ENCODE measurements around the gene APOB. TPM values are rescaled to one million over a fixed set of nuclear protein-coding genes. Genes with fewer than 3 reads are reported as not detected.

APOB gene
- polyA plus RNA-seq, 3 donors, result 1.5 to 4.7 (median 3.1) TPM

DNA sequence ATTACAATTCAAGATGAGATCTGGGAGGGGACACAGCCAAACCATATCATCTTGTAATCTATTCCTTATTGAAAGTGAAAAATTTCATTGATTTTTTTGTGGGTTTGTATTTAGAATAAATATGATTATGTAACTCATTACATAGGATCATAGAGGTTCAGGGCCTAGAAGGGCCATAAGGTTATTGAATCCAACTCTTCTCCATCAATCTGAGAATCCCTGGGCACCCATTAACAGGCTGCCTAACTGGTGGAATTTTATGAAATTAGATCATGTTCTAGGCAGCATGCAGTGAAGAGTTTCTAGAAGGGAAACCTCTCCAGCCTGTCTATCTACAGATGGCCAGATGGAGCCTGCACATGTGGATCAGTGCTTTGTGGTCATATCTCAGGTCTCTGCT is 6.3 kb upstream of the APOB start:
- DNase-seq (ENCODE audit: extremely low read depth in 1 of 11, low read depth in 9 of 11, low spot score in 4 of 11), result no peak

DNA sequence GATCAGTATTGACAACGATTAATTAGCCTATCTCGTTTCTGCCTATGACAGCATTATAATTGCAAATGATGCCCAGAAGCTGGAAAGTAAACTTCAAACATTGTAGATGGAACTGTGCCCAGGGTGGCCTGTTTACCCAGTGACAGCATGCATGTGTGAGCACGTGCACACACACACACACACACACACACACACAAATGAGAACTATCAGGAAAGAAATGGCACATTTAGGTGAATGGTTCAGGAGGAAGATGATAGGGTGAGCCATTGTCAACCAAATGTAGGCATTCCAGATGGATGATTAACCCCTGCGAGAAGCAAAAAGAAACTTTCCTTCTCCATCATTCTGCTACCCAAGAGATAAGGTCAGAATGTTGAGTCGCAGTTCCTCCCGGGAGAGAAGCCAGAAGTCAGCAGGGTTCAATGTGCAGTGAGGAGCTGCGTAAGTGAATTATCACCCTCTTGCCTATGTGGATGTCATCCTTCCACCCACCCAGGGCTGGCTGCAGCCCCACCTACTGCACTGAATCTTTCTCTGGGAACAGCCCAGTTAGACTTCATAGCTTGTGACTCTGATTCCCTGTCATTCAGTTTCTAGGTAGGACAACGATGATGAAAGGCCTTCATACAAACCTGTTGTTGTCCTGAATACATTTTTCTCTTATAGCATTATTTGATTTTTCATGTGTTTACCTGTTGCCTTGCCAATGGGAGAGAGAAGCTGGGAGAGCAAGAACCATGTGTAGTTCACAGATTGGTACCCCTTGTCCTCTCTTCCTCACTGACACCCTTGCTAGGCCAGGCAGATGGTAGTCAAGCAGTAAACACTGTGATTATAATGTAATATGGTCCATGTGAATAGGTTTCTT is 3.5 kb upstream of the APOB start:
- no peak for DNase-seq (ENCODE audit: extremely low read depth in 1 of 11, low read depth in 9 of 11, low spot score in 4 of 11)

DNA sequence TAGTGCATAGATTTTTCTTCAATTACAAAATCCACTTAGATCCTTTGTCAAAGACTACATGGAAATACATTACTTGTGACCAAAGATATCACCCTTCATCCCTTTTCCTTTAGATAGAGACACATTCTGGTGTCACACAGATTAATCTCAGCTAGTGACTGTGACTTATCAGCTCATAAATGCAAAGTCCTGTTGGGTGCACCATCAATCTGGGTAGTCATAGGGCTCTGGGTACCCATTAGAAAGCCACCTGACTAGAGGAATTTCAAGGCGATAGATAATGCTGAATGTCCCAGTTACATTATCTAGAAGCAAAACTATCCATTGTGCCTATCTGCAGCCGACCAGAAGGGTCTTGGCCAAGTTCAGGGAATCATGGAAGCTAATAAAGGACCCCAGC is 2.6 kb upstream of the APOB start:
- no peak for DNase-seq (ENCODE audit: extremely low read depth in 1 of 11, low read depth in 9 of 11, low spot score in 4 of 11)

DNA sequence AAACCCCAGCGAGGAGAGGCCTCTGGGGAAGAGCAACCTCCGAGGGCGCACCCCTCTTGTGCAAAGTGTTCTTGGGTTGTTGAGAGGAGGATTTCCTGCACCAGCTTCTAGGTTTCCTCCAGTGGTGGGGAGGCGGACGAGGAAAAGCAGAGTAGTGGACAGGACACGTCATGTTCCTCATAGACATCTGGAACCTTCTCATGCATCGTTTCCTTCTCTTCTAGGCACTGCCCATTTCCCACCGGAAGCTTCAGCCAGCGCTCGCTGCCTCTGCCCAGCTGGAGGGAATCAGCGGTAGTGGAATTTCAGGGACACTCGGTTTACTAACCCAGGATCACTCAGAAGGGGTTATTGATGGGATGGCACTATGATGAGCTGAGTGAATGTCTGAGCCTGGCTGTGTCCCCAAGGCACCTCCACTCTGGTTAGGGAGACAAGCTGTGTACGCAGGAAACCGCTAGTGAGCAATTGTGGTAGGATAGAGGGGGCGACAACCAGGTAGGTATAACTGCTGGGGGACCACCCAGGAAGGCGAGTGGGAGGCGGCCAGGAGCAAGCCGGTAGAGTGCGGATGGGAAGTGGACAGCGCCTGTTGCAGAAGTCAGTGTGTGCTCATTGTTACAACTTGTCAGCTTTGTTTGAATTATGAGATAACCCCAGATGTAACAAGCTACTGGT is 960 bp upstream of the APOB start:
- DNase-seq (ENCODE audit: extremely low read depth in 1 of 11, low read depth in 9 of 11, low spot score in 4 of 11), result no peak

DNA sequence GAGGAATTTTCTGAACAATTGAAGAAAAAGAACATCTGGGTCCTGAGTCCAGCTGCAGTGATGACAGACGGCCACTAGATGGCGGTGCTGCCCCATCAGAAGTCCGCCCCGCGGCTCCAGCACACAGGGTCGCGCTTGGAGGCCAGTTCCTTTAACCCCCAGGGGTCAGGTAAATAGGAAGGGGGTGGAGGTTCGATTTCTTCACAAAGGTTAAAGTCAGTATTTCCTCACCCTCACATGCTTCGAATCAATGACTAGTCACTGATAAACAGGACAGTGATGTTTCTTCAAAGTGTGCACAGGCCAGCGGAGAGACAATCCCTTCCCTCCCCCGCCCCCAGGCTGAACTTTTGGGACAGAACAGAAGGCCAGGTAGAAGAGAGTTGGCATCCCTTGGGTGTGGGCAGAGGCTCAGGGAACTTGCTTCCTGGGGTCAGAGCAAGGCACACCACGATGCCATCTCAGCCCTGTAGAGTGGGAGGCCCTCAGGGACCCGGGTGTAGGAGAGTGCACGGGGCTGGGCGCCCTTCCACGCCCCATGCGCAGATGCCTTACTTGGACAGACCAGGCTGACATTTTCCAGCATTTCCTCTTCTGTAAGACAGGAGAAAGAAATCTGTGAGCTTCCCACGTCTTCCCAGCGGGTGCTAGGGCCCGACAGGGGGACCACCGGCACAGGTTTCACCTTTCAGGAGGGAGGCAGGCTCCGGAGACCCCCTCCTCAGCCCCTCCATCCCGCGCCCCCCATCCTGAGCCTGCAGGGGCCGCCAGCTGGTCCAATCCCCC is 722 bp downstream of the APOB start:
- peak; percentile 41 to 73 (median 52) for DNase-seq (ENCODE audit: extremely low read depth in 1 of 11, low read depth in 9 of 11, low spot score in 4 of 11)

DNA sequence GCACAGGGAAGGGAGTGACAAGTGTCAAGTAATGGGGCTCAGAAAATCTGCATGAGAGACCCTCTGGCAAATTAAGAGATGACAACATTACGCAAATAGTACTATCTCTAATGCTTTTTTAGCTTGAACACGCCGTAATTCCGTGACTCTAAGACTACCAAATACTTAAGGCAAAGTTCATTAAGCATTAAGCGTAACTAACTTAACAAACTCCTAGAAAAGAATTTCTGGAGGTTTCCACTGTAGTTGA is 1.2 kb downstream of the APOB start:
- no peak for DNase-seq (ENCODE audit: extremely low read depth in 1 of 11, low read depth in 9 of 11, low spot score in 4 of 11)

DNA sequence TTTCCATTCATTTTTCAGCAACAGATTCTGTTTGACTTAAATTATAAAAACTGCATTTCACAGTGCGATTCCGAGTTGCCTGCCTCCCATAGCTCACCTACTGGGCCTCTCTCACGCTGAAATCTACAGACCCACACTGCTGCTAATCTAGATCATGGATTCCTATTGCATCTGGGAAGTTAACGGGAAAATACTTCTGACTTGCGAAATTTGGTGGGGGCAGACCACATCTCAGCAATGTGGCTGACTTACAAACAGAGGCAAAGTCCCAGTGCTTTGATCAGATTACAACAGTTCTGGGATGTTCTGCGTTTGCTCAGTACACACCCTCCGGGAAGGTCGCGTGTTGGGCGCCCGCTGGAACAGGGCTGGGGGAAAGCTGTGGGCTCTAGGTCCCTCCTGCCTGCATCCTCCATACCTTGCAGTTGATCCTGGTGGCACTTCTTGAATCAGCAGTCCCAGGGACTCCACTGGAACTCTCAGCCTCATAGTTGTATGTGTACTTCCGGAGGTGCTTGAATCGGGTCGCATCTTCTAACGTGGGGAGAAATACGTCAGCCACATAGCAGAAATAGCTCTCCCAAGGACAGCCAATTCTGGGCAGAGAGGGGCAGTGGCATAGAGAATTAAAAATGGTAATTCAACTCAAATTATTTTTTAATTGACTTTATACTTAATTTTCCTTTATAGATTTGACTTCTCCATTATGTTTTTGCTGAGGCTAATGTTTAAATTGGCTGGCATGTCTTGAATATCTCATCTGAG is 1.7 kb downstream of the APOB start:
- no peak for DNase-seq (ENCODE audit: extremely low read depth in 1 of 11, low read depth in 9 of 11, low spot score in 4 of 11)

DNA sequence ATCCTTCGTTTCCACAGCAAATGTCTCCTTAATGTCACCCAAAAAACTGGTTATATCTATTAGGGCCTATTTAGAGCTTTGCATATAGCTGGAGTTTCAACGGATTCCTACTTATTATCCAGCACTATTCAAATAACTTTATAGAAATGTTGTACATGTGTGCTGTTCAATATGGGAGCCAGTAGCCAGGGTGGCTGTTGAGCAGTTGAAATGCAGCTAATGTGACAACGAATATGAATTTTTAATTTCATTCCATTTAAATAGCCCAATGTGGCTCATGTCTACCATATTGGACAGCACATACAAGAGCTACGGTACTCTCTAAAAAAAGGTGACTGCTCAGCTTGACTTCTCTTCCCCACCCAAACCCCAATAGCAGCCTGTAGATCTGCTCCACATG is 2.4 kb downstream of the APOB start:
- no peak for DNase-seq (ENCODE audit: extremely low read depth in 1 of 11, low read depth in 9 of 11, low spot score in 4 of 11)

DNA sequence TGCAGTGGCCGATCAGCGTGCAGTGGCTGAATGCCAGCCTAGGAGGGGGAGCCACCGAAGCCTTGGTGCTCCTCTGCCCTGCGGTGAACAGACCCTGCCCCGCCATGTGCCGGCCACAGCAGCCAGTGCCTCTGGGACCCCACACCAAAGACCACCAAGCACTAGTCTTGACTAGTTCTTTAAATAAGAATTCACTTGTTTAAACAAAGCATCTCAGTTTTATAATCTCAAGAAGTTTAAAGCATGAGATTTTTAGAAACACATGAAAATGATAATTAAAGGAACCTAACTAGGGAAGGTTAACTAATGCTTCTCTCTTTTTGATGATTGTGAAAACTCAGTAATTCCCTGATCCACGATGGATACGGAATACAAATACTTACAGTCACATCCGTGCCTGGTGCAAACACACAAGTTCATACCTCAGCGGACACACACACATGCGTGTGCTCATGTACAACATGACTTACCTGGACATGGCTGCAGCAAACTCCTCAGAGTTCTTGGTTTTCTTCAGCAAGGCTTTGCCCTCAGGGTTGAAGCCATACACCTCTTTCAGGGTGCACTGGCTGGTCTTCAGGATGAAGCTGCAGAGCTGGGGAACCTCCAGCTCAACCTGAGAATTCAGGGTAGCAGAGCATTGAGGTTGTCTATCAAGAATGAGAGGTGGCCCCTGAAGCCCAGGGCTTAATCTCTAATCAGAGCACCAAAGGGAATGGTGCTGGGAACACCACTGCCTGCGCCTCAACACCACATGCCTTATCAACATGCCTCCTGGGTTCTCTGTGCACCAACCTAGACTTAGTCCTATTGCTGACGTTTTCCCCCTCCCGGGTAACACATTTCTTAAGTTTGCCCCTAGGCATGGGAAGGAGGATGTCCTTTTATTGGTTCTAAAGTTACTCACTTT is 3.1 kb downstream of the APOB start:
- no peak for DNase-seq (ENCODE audit: extremely low read depth in 1 of 11, low read depth in 9 of 11, low spot score in 4 of 11)

DNA sequence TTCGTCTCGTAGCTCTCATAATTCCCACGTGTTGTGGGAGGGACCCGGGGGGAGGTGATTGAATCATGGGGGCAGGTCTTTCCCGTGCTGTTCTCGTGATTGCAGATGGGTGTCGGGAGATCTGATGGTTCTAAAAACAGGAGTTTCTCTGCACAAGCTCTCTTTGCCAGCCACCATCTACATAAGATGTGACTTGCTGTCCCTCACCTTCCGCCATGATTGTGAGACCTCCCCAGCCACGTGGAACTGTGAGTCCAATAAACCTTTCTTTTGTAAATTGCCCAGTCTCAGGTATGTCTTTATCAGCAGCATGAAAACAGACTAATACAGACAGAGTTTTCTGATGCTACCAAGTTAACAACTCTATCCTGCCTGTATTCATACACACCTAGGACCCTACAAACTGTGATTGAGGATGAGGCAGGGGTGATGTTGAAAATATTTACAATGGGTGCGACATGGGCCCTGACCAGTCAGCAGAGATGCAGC is 3.9 kb downstream of the APOB start:
- DNase-seq (ENCODE audit: extremely low read depth in 1 of 11, low read depth in 9 of 11, low spot score in 4 of 11), result no peak

DNA sequence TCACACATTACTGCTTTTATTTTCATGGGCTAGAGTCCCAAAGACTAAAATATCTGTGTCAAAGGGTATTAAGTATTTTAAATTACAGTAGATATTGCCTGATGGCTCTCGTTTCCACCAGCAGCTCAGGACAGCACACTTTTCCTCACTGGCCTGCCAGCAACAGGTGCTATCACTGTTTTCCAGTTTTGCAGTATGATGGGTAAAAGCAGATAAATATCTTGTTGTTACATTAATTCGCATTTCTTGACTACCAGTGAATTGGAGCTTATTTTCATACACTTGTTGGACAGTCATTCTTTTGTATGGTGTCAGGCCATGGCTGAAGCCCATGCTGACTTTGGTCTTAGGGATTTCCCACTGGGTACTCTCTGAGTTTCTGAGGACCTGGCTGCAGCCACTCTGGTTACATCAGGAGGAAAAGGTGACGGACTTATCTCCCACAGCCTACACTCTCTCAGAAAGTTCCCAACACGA is 4.8 kb downstream of the APOB start:
- no peak for DNase-seq (ENCODE audit: extremely low read depth in 1 of 11, low read depth in 9 of 11, low spot score in 4 of 11)

DNA sequence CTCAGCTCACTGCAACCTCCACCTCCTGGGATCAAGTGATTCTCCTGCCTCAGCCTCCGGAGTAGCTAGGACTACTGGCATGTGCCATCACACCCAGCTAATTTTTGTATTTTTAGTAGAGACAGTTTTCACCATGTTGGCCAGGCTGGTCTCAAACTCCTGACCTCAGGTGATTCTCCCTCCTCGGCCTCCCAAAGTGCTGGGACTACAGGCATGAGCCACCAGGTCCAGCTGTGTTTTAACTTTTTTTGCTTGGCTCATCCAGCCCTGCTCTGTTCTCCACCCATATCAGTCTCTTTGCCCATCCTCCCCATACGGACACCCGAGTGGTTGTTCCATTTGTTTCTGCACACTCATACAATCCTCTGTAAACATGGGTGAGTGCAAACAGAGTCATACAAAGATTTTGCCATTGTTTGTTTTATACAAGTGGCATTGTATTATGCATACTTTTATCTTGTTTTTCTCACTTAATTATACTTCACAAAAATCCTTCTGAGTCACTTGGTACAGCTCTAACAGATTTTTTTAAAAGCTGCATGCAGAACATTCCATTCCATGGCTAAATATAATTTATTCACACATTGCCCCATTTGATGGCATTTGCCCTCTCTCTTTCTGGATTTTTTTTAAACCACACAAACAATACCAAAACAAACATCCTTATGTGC is 5.3 kb downstream of the APOB start:
- no peak for DNase-seq (ENCODE audit: extremely low read depth in 1 of 11, low read depth in 9 of 11, low spot score in 4 of 11)

DNA sequence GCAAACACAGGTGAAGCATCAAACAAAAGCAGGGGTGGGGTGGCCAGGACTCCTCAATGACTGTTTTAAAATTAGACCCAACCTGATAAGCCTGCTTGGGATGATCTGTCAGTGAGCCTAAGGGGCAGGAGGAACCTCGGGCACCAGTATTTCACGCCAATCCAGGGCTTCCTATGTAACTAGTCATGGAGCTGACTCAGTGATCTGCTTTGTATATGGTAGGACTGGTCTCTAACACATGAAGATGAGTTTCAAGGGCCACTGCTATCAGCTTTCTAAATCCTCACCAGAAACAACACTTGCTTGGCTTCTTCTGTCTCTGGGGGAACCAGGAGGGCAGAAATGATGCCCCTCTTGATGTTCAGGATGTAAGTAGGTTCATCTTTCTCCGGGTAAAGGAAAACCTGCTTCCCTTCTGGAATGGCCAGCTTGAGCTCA is 6.2 kb downstream of the APOB start:
- DNase-seq (ENCODE audit: extremely low read depth in 1 of 11, low read depth in 9 of 11, low spot score in 4 of 11), result no peak

DNA sequence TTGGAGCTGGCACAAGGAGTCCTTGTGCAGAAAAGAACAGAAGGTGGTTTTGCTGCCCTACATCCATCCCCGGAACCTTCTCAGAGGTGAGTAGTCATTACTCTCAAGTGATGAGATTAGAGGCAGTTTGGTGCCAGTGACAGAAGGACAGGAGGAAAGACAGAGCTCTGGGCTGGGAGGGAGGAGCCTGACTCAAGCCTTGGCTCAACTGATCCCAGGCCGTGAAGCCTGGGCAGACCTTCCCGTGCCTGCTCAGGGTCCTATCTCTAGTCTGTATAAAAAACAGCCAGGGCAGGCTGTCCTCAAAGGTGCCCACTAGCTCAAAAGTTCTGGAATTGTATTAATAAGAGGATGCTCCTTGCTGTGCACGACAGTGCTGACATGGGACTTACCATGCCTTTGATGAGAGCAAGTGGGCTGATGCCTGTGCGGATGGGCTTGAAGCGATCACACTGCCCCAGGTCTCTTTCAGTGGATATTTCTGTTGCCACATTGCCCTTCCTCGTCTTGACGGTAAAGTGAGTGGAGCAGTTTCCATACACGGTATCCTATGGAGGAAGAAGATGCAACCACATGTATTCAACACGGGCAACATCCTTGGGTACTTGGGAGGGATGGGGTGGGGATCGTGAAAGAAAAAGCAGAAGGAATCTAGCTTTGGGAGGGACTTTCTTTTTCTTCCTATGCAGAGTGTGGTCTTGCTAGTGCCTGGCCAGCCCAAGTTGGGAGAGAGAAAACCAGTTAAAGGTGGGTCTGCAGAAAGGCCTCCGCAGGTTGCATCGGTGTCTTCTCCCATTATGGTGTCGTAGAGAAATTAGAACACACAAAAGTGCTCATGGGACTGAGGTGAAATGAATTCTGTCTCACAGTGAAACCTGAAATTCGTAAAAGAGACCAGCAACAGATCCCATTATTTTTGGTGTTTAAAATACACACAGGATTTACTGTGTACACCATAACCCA is 6.9 kb downstream of the APOB start:
- no peak for DNase-seq (ENCODE audit: extremely low read depth in 1 of 11, low read depth in 9 of 11, low spot score in 4 of 11)

DNA sequence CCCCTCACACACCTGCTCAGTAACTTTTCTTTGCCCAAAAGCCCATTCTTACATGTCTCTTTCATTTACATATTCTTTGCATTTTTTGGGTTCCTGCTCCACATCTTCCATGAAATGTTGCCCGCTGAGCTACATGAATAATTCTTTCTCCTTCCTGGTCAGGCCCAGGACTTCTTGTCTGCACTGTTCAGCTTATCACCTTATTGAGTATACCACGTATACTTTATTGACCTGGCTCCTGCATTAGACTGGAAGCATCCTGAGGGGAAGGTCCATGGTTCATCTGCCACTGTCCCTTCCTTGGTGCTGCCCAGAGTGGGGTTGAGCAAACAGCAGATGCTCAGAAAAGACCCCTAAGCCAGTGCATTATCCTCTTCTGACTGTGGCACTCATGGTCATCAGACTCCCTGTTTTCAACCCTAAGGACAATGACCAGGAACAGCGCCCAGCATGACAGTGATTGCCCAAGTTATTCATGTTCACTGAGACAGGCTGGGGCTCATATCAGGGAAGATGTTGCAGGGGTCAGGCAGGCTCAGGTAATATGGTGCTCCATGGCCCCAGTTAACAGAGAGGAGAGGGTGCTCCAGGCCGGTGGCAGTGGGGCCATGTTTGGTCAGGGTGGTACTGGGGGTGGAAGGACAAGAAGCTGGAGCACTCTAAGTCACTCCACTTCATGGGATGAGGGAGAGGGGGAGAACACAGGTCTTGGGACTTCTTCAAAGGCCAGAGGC is 7.7 kb downstream of the APOB start:
- no peak for DNase-seq (ENCODE audit: extremely low read depth in 1 of 11, low read depth in 9 of 11, low spot score in 4 of 11)
